ENCODE data around the gene PDE9A. TPM values are rescaled to one million over a fixed set of nuclear protein-coding genes. Genes with fewer than 3 reads are reported as not detected.

Gene PDE9A
- total RNA-seq, 3 donors from 2014 or later, result 3.0 to 14.7 (median 10.5) TPM

DNA sequence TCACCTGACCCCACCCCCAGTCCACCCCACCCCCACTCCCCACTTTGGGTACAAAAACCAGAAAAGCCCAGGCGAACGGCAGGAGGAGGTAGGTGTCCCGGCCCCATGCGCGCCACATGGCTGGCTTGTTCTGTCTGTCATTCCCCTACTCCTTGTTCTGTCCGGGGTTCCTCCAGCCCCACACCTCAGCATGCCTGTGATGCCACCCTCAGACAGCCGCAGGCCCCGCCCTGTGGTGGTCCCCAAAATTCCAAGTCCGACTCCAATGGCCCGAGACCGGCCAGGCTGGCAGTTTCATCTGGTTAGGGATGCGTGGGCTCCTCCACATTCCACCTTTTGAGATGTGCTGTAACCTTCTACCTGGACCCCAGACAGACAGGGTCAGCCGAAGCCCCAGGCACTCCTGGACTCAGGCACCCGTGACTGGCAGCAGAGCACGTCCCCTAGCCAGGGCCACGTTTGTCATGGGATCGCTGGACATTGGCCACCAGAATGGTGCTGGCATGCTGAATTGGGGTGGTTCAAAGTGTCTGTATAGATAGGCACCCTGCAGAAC, 131.6 kb downstream of the PDE9A start:
- no peaks in the 10 kb centered on the region for H3K9me3 ChIP-seq
- H3K27ac ChIP-seq, result peak overlapping the region in 1 of 2 donors; percentile 87
- no peaks in the 10 kb centered on the region for H3K36me3 ChIP-seq
- H3K27me3 ChIP-seq, result peaks cover 0 to 4% of the 10 kb centered on the region in 2 donors
- H3K4me1 ChIP-seq, result no peaks in the 10 kb centered on the region
- no peak overlapping the region for H3K4me3 ChIP-seq
- no peak for DNase-seq (ENCODE audit: low spot score in 2 of 2)
- intact Hi-C loops (cut with DNase I; ENCODE audit: low total_unique reads), result no loop called here
- TF ChIP-seq POLR2A (IDR thresholded peaks at IDR 0.05), result no peak
- TF ChIP-seq, protein P1, sequence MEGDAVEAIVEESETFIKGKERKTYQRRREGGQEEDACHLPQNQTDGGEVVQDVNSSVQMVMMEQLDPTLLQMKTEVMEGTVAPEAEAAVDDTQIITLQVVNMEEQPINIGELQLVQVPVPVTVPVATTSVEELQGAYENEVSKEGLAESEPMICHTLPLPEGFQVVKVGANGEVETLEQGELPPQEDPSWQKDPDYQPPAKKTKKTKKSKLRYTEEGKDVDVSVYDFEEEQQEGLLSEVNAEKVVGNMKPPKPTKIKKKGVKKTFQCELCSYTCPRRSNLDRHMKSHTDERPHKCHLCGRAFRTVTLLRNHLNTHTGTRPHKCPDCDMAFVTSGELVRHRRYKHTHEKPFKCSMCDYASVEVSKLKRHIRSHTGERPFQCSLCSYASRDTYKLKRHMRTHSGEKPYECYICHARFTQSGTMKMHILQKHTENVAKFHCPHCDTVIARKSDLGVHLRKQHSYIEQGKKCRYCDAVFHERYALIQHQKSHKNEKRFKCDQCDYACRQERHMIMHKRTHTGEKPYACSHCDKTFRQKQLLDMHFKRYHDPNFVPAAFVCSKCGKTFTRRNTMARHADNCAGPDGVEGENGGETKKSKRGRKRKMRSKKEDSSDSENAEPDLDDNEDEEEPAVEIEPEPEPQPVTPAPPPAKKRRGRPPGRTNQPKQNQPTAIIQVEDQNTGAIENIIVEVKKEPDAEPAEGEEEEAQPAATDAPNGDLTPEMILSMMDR (IDR thresholded peaks at IDR 0.05), result no peak
- TF ChIP-seq POLR2AphosphoS5 (IDR thresholded peaks at IDR 0.05), result no peak

DNA sequence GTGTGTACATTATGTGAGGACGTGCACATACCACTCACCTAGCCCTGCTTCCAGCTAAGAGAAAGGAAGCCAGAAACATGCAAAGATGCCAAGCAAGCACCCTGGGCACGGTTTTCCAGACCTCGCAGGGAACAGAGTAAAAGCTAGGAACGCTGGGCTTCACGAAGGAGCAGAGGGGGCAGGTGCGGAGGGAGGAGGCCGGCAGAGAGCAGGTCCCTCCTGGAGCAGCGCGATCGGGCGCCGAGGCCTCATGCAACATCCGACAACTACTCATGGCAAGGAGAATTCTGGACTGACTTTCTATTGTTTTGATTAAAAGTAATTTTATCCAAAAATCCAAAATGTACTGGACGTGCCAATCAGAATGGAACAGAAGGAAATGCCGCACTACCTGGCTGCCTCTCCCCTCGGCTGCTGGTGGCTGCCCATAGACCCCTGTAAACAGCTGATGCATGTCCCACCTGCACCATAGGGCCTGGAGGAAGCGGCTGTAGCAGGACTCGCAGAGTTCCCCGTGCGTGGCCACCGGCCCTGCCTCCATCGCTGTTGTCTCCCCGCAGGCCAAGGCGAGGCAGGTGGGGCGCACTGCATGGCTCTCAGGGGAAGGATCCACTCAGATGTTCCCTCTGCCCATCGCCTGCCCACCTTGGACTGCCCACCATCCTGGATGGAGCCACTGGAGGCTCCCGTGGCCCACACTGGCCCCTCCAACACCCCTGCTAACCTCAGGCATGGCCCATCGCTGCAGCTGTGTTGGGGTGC, 132.4 kb downstream of the PDE9A start:
- H3K27me3 ChIP-seq, result peaks cover 0 to 4% of the 10 kb centered on the region in 2 donors
- intact Hi-C loops (cut with DNase I; ENCODE audit: low total_unique reads), result no loop called here
- H3K27ac ChIP-seq, result no peak overlapping the region
- DNase-seq (ENCODE audit: low spot score in 2 of 2), result no peak
- H3K36me3 ChIP-seq, result no peaks in the 10 kb centered on the region
- H3K4me3 ChIP-seq, result no peak overlapping the region
- TF ChIP-seq POLR2A (IDR thresholded peaks at IDR 0.05) (no peak), POLR2AphosphoS5 (IDR thresholded peaks at IDR 0.05) (no peak)
- H3K4me1 ChIP-seq, result no peaks in the 10 kb centered on the region
- no peaks in the 10 kb centered on the region for H3K9me3 ChIP-seq

DNA sequence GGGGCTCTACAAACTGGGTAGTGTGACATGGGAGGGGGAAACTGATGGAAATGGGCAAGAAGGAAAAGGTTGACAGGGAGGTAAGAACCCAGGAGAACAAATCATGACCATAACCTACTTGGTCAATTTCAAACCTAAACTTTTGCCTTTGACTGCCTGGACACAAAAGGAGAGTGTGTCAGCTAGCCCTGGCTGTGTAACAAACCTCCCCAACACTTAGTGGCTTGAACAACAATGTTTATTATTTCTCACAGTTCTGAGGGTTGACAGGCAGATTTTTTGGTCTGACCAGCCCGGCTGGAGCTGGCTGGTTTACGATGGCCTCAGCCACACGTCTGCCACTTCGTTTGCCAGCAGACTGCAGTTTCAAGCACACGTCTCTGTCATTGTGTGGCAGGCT, 133.5 kb downstream of the PDE9A start:
- intact Hi-C loops (cut with DNase I; ENCODE audit: low total_unique reads), result no loop called here

DNA sequence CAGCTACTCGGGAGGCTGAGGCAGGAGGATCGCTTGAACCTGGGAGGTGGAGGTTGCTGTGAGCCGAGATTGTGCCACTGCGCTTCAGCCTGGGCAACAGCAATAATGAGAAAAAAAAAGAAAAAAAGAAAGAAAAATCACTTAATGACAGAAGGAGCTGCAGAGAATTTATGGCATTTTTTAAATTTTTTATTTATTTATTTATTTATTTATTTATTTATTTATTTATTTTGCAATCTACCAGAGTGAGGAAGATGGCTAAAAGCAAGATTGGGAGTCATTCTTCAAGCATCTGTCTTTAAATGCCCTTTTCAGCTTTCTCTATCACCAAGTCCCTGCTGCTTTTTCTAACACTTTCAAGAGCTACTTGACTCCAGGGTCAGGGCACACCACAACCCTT, 134.2 kb downstream of the PDE9A start:
- no peak for DNase-seq (ENCODE audit: low spot score in 2 of 2)
- intact Hi-C loops (cut with DNase I; ENCODE audit: low total_unique reads), result no loop called here
- H3K27ac ChIP-seq, result no peak overlapping the region
- H3K27me3 ChIP-seq, result peaks cover 0 to 4% of the 10 kb centered on the region in 2 donors
- H3K36me3 ChIP-seq, result no peaks in the 10 kb centered on the region
- H3K4me1 ChIP-seq, result no peaks in the 10 kb centered on the region
- TF ChIP-seq, protein P1 (IDR thresholded peaks at IDR 0.05), result no peak
- no peak for TF ChIP-seq POLR2AphosphoS5 (IDR thresholded peaks at IDR 0.05)
- TF ChIP-seq POLR2A (IDR thresholded peaks at IDR 0.05), result no peak
- H3K9me3 ChIP-seq, result no peaks in the 10 kb centered on the region
- no peak overlapping the region for H3K4me3 ChIP-seq

More for the DNA sequence above, 133.5 kb downstream of the PDE9A start:
- H3K9me3 ChIP-seq, result no peaks in the 10 kb centered on the region
- H3K27ac ChIP-seq, result no peak overlapping the region
- TF ChIP-seq POLR2A (IDR thresholded peaks at IDR 0.05) (no peak), POLR2AphosphoS5 (IDR thresholded peaks at IDR 0.05) (no peak)
- TF ChIP-seq, protein P1 (IDR thresholded peaks at IDR 0.05), result no peak
- no peak overlapping the region for H3K4me3 ChIP-seq
- no peaks in the 10 kb centered on the region for H3K4me1 ChIP-seq
- no peaks in the 10 kb centered on the region for H3K36me3 ChIP-seq
- peaks cover 0 to 4% of the 10 kb centered on the region in 2 donors for H3K27me3 ChIP-seq
- no peak for DNase-seq (ENCODE audit: low spot score in 2 of 2)

DNA sequence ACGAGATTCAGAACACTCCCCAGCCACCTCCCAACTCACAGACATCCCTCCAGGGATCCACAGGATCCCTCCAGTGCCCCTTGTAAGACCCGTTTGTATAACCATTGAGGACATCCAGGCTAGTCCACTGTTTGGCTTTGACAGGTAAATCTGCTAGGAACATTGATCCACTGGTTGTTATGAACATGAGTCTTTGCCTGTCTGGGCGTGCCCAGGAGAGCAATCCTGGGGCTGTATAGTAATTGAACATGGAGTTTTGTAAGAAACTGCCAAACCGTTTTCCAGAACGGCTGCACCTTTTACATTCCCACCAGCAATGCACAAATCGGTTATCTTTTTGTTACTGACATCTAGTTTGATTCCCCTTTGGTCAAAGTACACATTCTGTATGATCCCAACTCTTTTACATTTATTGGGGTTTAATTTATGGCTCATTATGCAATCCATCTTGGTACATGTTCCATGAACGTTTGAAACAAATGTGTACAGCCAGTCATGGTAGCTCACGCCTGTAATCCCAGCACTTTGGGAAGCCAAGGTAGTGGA, 137.2 kb downstream of the PDE9A start:
- H3K4me3 ChIP-seq, result no peak overlapping the region
- no peak overlapping the region for H3K27ac ChIP-seq
- H3K27me3 ChIP-seq, result peaks cover 0 to 4% of the 10 kb centered on the region in 2 donors
- no peaks in the 10 kb centered on the region for H3K4me1 ChIP-seq
- H3K36me3 ChIP-seq, result no peaks in the 10 kb centered on the region
- no peaks in the 10 kb centered on the region for H3K9me3 ChIP-seq
- DNase-seq (ENCODE audit: low spot score in 2 of 2), result no peak
- intact Hi-C loops (cut with DNase I; ENCODE audit: low total_unique reads), result no loop called here
- TF ChIP-seq POLR2A (IDR thresholded peaks at IDR 0.05), result no peak
- TF ChIP-seq, protein P1 (IDR thresholded peaks at IDR 0.05), result no peak
- TF ChIP-seq POLR2AphosphoS5 (IDR thresholded peaks at IDR 0.05), result no peak

All from breast epithelium (tissue), 4 donors.